ENCODE data around the gene CSNK1G1.

- no peak for TF ChIP-seq POLR2AphosphoS5 (IDR thresholded peaks at IDR 0.05)
- no peak for TF ChIP-seq POLR2A (IDR thresholded peaks at IDR 0.05)
- TF ChIP-seq CTCF (IDR thresholded peaks at IDR 0.05): no peak
Measured at GRCh38 chr15:64340355-64340754, 15.6 kb downstream of the CSNK1G1 start.
